K562 (cell line): ENCODE measurements around the gene SLC39A9. TPM values are rescaled to one million over a fixed set of nuclear protein-coding genes. Genes with fewer than 3 reads are reported as not detected.

Source experiments
- ATAC-seq: fragments of 200-7000 bp; cut with Tn5 transposase; 3 replicates; pipeline ENCODE4 v1.9.1; 2020; ENCODE audit warnings: moderate library complexity
- BruUV-seq: library from RNA; stranded (reverse); fragments of 400-500 nt; replicated peaks from 2 replicates; lab custom pipeline; 2021; lab: Mats Ljungman, UMichigan
- CTCF ChIA-PET: fragments of 300-600 bp; formaldehyde crosslinking; extraction: SDS; loops from one replicate; lab custom pipeline; 2021; ENCODE audit warnings: low intra/inter-chr PET ratio; lab: Yijun Ruan, JAX
- POLR2A ChIA-PET: fragments of 300-600, 350-650 bp; sonication (Branson Sonifier 250); formaldehyde crosslinking; extraction: SDS; loops from one replicate; lab custom pipeline; 2021; ENCODE audit warnings: antibody characterized with exemption, inconsistent platforms; lab: Yijun Ruan, JAX
- DNase-seq, 4 experiments: peaks; one replicate each; pipeline versions ENCODE4 v3.0.0 to v3.0.0-alpha.2; 2011 to 2018; ENCODE audit warnings: low spot score in 3 of 4, mixed read lengths in 3 of 4; ENCODE audit errors: extremely low read depth in 1 of 4
- FAIRE-seq: peaks from 2 replicates; lab custom pipeline; 2011; peaks lifted over from hg19 to GRCh38; lab: Jason Lieb, UNC
- H2AFZ ChIP-seq: 2 replicates; pipeline ENCODE4 v1.6.0; 2011; ENCODE audit warnings: low read depth, low read length, control low read depth, inconsistent platforms
- H3K27ac ChIP-seq: fragments of 200-600 bp; 3 replicates; pipeline ENCODE4 v1.8.0; 2011; ENCODE audit warnings: low read depth, mild to moderate bottlenecking, control low read depth, inconsistent platforms, low read length, moderate library complexity, mixed read lengths; ENCODE audit errors: extremely low read depth
- H3K27me3 ChIP-seq, 2 experiments: fragments of 300-600 bp in 1 of 2; 2 replicates in 1 of 2; 3 replicates in 1 of 2; pipeline versions ENCODE4 v1.6.0 to v1.8.0; 2011; ENCODE audit warnings: inconsistent platforms in 2 of 2, low read length in 2 of 2, mild to moderate bottlenecking in 1 of 2, mixed read lengths in 1 of 2, moderate library complexity in 1 of 2; ENCODE audit not compliant: control insufficient read depth in 2 of 2, insufficient read depth in 2 of 2
- H3K36me3 ChIP-seq: fragments of 300-600 bp; 3 replicates; pipeline ENCODE4 v1.8.0; 2011; ENCODE audit warnings: mild to moderate bottlenecking, low read length, inconsistent platforms; ENCODE audit not compliant: control insufficient read depth, insufficient read depth
- H3K4me1 ChIP-seq, 2 experiments: fragments of 200-600 bp in 1 of 2; replicated peaks in 1 of 2; 2 replicates in 1 of 2; 3 replicates in 1 of 2; pipeline versions ENCODE4 v1.5.1 to v1.8.0; 2011; ENCODE audit warnings: inconsistent platforms in 2 of 2, low read length in 2 of 2, mild to moderate bottlenecking in 1 of 2, mixed read lengths in 1 of 2, moderate library complexity in 1 of 2; ENCODE audit not compliant: control insufficient read depth in 2 of 2, insufficient read depth in 2 of 2
- H3K4me2 ChIP-seq: 2 replicates; pipeline ENCODE4 v1.6.1; 2011; ENCODE audit warnings: low read length, control low read depth, inconsistent platforms, mixed read lengths; ENCODE audit not compliant: insufficient read depth
- H3K4me3 ChIP-seq: fragments of 200-600 bp; sonication (generic), shearing (Covaris generic); 2 replicates; pipeline ENCODE4 v1.5.1; 2016; ENCODE audit warnings: control low read depth, inconsistent platforms
- H3K79me2 ChIP-seq: fragments of 200-600 bp; 3 replicates; pipeline ENCODE4 v1.8.0; 2011; ENCODE audit warnings: low read length, inconsistent platforms; ENCODE audit not compliant: control insufficient read depth, insufficient read depth
- H3K9ac ChIP-seq, 2 experiments: 2 replicates each; pipeline versions ENCODE4 v1.6.0 to v1.6.1; 2011; ENCODE audit warnings: low read depth in 2 of 2, low read length in 2 of 2, control low read depth in 1 of 2, inconsistent platforms in 1 of 2, mild to moderate bottlenecking in 1 of 2, mixed read lengths in 1 of 2; ENCODE audit not compliant: insufficient read depth in 1 of 2
- H3K9me1 ChIP-seq: one replicate; pipeline ENCODE4 v1.6.0; 2011; ENCODE audit warnings: inconsistent platforms, mild to moderate bottlenecking, low read length, moderate library complexity; ENCODE audit not compliant: control insufficient read depth, insufficient read depth
- H3K9me3 ChIP-seq: replicated peaks from 2 replicates; pipeline ENCODE4 v1.5.1; 2011; ENCODE audit warnings: low read depth, low read length, inconsistent platforms; ENCODE audit not compliant: control insufficient read depth, insufficient read depth
- H4K20me1 ChIP-seq: replicated peaks from 2 replicates; pipeline ENCODE4 v1.6.1; 2011; ENCODE audit warnings: low read length, inconsistent platforms, mixed read lengths; ENCODE audit not compliant: control insufficient read depth, insufficient read depth
- BRD9 ChIP-seq: fragments of 450-650 bp; IDR thresholded peaks from 2 replicates; pipeline ENCODE4 v1.6.1; 2018; ENCODE audit warnings: low read depth; ENCODE audit not compliant: partially characterized antibody
- CTCFL ChIP-seq: IDR thresholded peaks from 2 replicates; pipeline ENCODE4 v1.6.1; 2011; ENCODE audit warnings: borderline replicate concordance, low read depth, mild to moderate bottlenecking, moderate library complexity, low read length; ENCODE audit not compliant: insufficient read depth, poor library complexity, severe bottlenecking
- EGR1 ChIP-seq: fragments of 450-650 bp; conservative IDR thresholded peaks from 2 replicates; pipeline ENCODE4 v1.6.1; 2017; ENCODE audit warnings: mild to moderate bottlenecking
- ESRRB ChIP-seq: fragments of 250-450 bp; sonication (Bioruptor Pico); IDR thresholded peaks from 2 replicates; pipeline ENCODE4 v1.5.0; 2020; ENCODE audit warnings: mild to moderate bottlenecking, moderate library complexity, borderline replicate concordance
- EZH2 ChIP-seq: IDR thresholded peaks from 2 replicates; pipeline ENCODE4 v1.6.1; 2012; ENCODE audit warnings: low read depth, mild to moderate bottlenecking, inconsistent platforms, low read length, borderline replicate concordance
- FOXK2 ChIP-seq, 2 experiments: fragments of 450-650 bp; IDR thresholded peaks in 1 of 2; conservative IDR thresholded peaks in 1 of 2; 2 replicates each; pipeline ENCODE4 v1.6.1; 2016; ENCODE audit warnings: low read depth in 2 of 2, mild to moderate bottlenecking in 1 of 2
- HCFC1 ChIP-seq: IDR thresholded peaks from 2 replicates; pipeline ENCODE4 v1.6.1; 2012; ENCODE audit warnings: low read depth, low read length, improper control_type of control experiment
- HNRNPH1 ChIP-seq: fragments of 200-400 bp; formaldehyde crosslinking; optimal IDR thresholded peaks from 2 replicates; pipeline ENCODE3; 2017; ENCODE audit warnings: low read depth, mild to moderate bottlenecking, low read length, moderate library complexity
- MAFG ChIP-seq: fragments of 450-650 bp; conservative IDR thresholded peaks from 2 replicates; pipeline ENCODE4 v1.6.1; 2016; ENCODE audit warnings: missing genetic modification characterization, missing compliant biosample characterization
- RFX1 ChIP-seq: fragments of 450-650 bp; IDR thresholded peaks from 2 replicates; pipeline ENCODE4 v1.6.1; 2016; ENCODE audit warnings: mild to moderate bottlenecking, moderate library complexity
- SIRT6 ChIP-seq: IDR thresholded peaks from one replicate; pipeline ENCODE4 v1.6.1; 2012; ENCODE audit warnings: low read depth, mild to moderate bottlenecking, control low read depth, inconsistent platforms, low read length, moderate library complexity
- SMARCE1 ChIP-seq: fragments of 450-650 bp; IDR thresholded peaks from 2 replicates; pipeline ENCODE4 v1.7.1; 2016; ENCODE audit warnings: mild to moderate bottlenecking
- UBTF ChIP-seq, 2 experiments: IDR thresholded peaks; 2 replicates each; pipeline ENCODE4 v1.6.1; 2012; ENCODE audit warnings: improper control_type of control experiment in 2 of 2, low read depth in 2 of 2, low read length in 2 of 2, borderline replicate concordance in 1 of 2
- ZMIZ1 ChIP-seq, 2 experiments: fragments of 150-350 bp in 1 of 2; IDR thresholded peaks; 2 replicates each; pipeline ENCODE4 v1.6.1; 2012 to 2016; ENCODE audit warnings: low read depth in 2 of 2, low read length in 2 of 2, mild to moderate bottlenecking in 1 of 2, moderate library complexity in 1 of 2
- ZNF324 ChIP-seq: fragments of 250-450 bp; sonication (Bioruptor Pico); IDR thresholded peaks from 2 replicates; pipeline ENCODE4 v1.4.0; 2020; ENCODE audit warnings: mild to moderate bottlenecking
- WGBS: fragments of 100-300 bp; shearing (Covaris generic); methylation state at CpG from one replicate; pipeline ENCODE4 v1.1.6; 2016; ENCODE audit warnings: low coverage, mixed read lengths; ENCODE audit not compliant: insufficient coverage; ENCODE audit errors: missing lambda C conversion rate; 5-methylcytosine and 5-hydroxymethylcytosine counted together
- in situ Hi-C: fragments of 300-500 bp; cut with MboI; formaldehyde crosslinking; loops from 4 replicates; pipeline ENCODE4 v1.15.0; 2018; ENCODE audit warnings: inconsistent platforms, mixed read lengths
- intact Hi-C: fragments of 100-400 bp; cut with micrococcal nuclease; formaldehyde crosslinking; loops from 2 replicates; pipeline ENCODE4 v1.14.2; 2022
- polyA plus RNA-seq, 8 experiments: library from polyadenylated mRNA; depleted of rRNA in 4 of 8; stranded (reverse) in 5 of 8; unstranded in 3 of 8; fragments of >200 nt; fragmentation: Nextera tagmentation in 2 of 8; fragmentation: Illumina TruSeq in 1 of 8; extraction: Ambion mirVana in 2 of 8; extraction: Trizol in 1 of 8; gene quantifications; 2 replicates each; pipeline versions ENCODE4 v1.2.1 to v1.2.3, GENCODE V29; 2011 to 2014; ENCODE audit warnings: inconsistent platforms in 1 of 8, missing spikeins in 1 of 8
- total RNA-seq, 7 experiments: library from RNA; depleted of rRNA in 6 of 7; stranded (reverse); fragments of >200 nt in 6 of 7; fragmentation: Illumina TruSeq in 2 of 7; extraction: Trizol in 2 of 7; gene quantifications; 2 replicates each; pipeline versions ENCODE4 v1.2.1 to v1.2.3, GENCODE V29; 2011 to 2021; ENCODE audit warnings: low replicate concordance in 1 of 7

Gene SLC39A9
- total and polyA plus RNA-seq, 9 of the 15 experiments (the other 6 are each of a cell fraction or from before 2014, with no cell fraction given), result 18.4 to 66.0 (median 32.5) TPM

- no peak overlapping the region for H3K27ac ChIP-seq
- H4K20me1 ChIP-seq, result no peaks in the 10 kb centered on the region
- no peak overlapping the region for H3K4me2 ChIP-seq
- intact Hi-C loops (no loop called here), in situ Hi-C loops (no loop called here)
- no peaks in the 10 kb centered on the region for H3K79me2 ChIP-seq
- FAIRE-seq (no peak), ATAC-seq (no peak), DNase-seq (no peak)
- no peaks in the 10 kb centered on the region for H3K9me3 ChIP-seq
- BruUV-seq, result no TSS peak
- peaks cover 0 to 6% of the 10 kb centered on the region in 2 experiments; a peak in 3 of 5 replicates for H3K27me3 ChIP-seq
- no peaks in the 10 kb centered on the region for H3K9me1 ChIP-seq
- no peak overlapping the region for H2AFZ ChIP-seq
- H3K4me1 ChIP-seq, result no peaks in the 10 kb centered on the region
- no peak overlapping the region for H3K4me3 ChIP-seq
- H3K36me3 ChIP-seq, result no peaks in the 10 kb centered on the region
- no peak overlapping the region for H3K9ac ChIP-seq
- ChIA-PET POLR2A (no interaction called here), CTCF (no interaction called here)
- WGBS, result 0% methylated on average over 3 of the region's 3 CpGs
- no peak for TF ChIP-seq UBTF (IDR thresholded peaks at IDR 0.05; ENCODE audit: borderline replicate concordance in 1 of 2, low read depth in 2 of 2, low read length in 2 of 2)
- no peak for TF ChIP-seq CTCFL
- TF ChIP-seq BRD9, result no peak
- no peak for TF ChIP-seq EGR1
- no peak for TF ChIP-seq SIRT6
- TF ChIP-seq FOXK2 (conservative IDR thresholded peaks at IDR 0.05 in 1 of 2, IDR thresholded peaks at IDR 0.05 in 1 of 2; ENCODE audit: low read depth in 2 of 2), result no peak
- no peak for TF ChIP-seq ZNF324
- no peak for TF ChIP-seq ESRRB (CRISPR knock-in tag)
- no peak for TF ChIP-seq EZH2
- TF ChIP-seq RFX1, result no peak
- TF ChIP-seq HNRNPH1, result no peak
- TF ChIP-seq ZMIZ1 (IDR thresholded peaks at IDR 0.05; ENCODE audit: low read depth in 2 of 2, low read length in 2 of 2), result no peak
- no peak for TF ChIP-seq HCFC1
- no peak for TF ChIP-seq MAFG
- TF ChIP-seq SMARCE1, result no peak
These were observed 95.3 kb downstream of the SLC39A9 start for GRCh38 chr14:69493791-69494190.
